VCaP (cell line): ENCODE measurements around the gene ALDOC.

ENCODE experiments used
- H3K27ac ChIP-seq: fragments of 450-650 bp; 2 replicates; pipeline ENCODE4 v1.5.1; 2017
- TF ChIP-seq, protein P1 (sequence below): fragments of 450-650 bp; conservative IDR thresholded peaks from 2 replicates; pipeline ENCODE4 v1.5.1; 2017; ENCODE audit warnings: mild to moderate bottlenecking, moderate library complexity

ALDOC gene

DNA sequence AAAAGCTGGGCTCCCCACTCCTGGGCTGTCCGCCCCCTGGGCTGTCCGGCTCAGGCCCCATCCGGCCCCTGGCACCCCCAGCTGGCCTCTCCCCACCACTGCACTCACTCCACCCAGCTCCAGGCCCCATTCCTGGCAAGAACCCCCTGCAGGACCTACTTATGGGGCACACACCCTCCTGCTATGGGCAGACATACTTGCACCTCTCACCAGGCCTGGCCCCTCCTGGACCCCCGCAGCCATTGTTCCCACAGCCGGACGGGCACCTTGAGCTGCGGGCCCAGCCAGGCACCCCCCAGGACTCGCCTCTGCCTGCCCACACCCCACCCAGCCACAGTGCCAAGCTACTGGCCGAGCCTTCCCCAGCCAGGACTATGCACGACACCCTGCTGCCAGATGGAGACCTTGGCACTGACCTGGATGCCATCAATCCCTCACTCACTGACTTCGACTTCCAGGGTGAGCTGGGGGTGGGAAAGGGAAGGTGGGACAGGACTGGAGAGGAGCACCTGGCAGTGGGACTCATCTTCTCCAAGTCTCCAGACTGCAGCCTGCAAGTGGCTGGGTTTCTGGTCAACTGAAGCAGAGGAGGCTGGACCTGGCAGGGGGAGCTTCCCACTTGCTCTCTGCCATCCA is 41.8 kb downstream of the ALDOC start:
- TF ChIP-seq, protein P1, sequence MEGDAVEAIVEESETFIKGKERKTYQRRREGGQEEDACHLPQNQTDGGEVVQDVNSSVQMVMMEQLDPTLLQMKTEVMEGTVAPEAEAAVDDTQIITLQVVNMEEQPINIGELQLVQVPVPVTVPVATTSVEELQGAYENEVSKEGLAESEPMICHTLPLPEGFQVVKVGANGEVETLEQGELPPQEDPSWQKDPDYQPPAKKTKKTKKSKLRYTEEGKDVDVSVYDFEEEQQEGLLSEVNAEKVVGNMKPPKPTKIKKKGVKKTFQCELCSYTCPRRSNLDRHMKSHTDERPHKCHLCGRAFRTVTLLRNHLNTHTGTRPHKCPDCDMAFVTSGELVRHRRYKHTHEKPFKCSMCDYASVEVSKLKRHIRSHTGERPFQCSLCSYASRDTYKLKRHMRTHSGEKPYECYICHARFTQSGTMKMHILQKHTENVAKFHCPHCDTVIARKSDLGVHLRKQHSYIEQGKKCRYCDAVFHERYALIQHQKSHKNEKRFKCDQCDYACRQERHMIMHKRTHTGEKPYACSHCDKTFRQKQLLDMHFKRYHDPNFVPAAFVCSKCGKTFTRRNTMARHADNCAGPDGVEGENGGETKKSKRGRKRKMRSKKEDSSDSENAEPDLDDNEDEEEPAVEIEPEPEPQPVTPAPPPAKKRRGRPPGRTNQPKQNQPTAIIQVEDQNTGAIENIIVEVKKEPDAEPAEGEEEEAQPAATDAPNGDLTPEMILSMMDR: no peak
- H3K27ac ChIP-seq: no peak overlapping the region

DNA sequence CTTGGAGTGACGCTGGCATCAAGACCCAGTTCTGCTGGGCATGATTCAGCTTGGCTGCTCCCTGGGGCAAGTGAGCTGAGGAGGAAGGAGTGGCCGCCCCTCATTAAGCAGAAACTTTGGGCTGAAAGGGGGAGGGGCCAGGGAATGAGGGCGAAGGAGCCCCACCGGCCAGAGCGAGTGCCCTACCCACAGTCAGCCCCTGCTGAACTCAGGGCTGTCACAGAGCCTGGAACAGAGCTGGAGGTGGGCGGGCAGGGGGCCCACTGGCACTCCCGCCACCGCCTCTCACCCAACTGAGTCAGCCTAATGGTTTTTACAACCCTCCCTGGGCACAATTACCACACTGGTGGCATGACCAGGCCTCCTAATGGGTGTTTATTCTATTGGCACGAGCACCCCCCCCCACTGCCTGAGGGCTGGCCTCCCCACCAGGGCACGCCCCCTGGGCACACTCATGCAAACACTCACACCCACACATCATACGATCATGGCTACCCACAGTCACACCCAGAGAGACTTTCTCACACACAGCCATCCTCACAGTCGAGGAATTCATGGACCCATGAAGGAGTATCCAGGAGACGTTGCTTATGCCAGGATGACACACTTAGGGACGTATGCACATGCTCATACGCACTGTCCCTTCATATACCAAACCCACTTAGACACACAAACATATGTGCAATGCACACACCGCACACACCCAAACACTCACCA is 43.4 kb downstream of the ALDOC start:
- TF ChIP-seq, protein P1: no peak

DNA sequence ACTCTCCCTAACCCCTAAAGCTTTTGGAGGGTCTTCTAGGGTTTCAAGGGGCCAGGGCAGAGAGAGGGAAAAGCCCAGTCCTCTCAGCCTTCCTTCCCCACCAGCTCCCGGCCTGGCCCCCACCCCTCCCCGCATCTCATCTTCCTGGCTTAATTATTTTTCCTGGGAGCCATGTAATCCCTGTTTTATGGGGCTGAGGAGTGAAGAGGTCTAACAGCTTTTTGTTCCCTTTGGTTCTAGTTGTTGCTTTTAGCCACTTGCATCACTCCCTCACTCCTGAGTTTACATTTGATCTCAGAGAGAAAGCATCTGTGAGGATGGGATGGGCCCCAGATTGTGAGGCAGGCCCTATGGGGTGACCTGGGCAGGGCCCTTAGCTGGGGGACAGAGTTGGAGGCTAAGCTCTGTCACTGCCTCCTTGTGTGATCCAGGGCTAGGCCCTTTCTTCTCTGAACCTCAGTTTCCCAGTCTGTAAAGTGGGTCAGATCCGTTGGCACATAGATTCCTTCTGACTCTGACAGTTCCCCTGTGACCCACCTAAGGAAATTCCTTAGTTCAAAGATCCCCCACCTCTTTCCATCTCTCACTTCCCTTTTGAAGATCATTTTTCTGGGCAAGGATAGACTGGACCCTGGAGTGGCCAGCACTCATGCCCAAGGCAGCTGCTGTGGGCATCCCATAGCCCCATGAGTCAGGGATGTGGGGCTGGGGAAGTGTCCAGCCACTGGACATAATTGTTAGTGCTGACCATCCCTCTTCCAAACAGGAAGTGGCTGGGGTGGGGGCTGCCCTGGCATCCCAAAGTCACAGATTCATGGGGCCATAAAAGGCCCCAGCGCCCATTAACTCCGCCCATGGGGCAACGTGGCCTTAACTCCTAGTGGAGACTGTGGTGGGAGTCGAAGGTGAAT is 44.4 kb downstream of the ALDOC start:
- TF ChIP-seq, protein P1: no peak
- no peak overlapping the region for H3K27ac ChIP-seq

More for the DNA sequence above, 43.4 kb downstream of the ALDOC start:
- H3K27ac ChIP-seq: no peak overlapping the region

GRCh38 chr17:28530926-28531325 is 45.8 kb downstream of the ALDOC start:
- TF ChIP-seq, protein P1: no peak
- no peak overlapping the region for H3K27ac ChIP-seq

DNA sequence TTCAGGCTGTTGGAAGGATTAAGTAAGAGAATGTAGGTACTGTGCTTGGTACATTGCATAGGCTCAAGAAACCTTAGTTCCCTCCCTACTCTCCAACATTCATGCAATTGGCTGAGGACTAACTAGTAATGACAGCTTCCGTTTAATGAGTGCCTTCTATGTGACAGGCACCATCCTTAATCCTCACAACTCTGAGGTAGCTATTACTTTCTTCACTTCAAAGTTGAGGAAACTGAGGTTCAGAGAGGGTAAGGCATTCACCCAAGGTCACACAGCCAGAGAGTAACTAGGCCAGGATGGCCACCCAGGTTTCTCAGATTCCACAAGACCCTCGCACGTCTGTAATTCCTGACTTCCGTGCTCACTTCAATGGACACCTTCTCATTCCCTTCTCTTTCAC is 46.4 kb downstream of the ALDOC start:
- TF ChIP-seq, protein P1: no peak

GRCh38 chr17:28529013-28529400 is 47.7 kb downstream of the ALDOC start:
- TF ChIP-seq, protein P1: no peak
- H3K27ac ChIP-seq: peak overlapping the region; percentile 86; the same call in 1 of the 2 replicates

More for the DNA sequence above, 46.4 kb downstream of the ALDOC start:
- no peak overlapping the region for H3K27ac ChIP-seq
